ENCODE data around the gene NEK7.
"Not testable (repeated sequence)": the region's sequence is repeated elsewhere in the genome, so short reads cannot be mapped to it uniquely, and the experiment has no call there.

NEK7 gene

GRCh38 chr1:198298640-198299039, 141.8 kb downstream of the NEK7 start:
- DNase-seq: no peak

DNA sequence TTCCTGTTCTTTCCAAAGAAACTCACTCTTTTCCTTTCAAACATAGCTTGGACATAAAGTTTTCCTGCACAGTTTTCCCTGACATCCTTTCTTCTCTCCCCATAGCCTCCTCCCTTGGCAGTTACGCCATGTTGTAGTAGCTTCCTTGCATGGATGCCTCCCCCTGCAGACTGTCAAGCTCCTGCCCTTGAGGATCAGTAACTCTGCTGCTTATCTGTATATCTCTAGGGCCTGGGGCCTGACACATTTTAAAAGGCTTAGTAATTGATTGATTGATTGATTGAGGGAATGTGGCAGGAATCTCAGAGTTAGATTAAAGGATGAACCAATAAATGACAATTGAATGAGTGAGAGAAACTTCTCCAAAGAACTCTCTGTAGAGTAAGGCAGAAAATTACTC, 143.7 kb downstream of the NEK7 start:
- DNase-seq: no peak

GRCh38 chr1:198304431-198304830, 147.6 kb downstream of the NEK7 start:
- DNase-seq: no peak

- not testable (repeated sequence) for DNase-seq
Measured at GRCh38 chr1:198314817-198315216, 158.0 kb downstream of the NEK7 start.

DNA sequence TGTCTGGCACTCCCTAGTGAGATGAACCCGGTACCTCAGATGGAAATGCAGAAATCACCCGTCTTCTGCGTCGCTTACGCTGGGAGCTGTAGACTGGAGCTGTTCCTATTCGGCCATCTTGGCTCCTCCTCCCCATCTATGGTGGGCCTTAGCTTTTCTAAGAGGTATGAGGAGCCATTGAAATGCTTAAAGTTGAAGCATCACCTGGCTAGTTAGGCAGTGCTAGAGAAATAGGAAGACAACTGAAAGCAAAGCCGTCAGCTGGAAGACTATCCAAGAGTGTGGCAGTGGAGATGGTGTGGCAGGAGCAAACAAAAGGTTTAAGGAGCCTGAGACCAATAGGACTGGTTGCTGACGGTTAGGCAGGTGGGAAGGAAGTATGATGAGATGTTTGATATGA, 158.5 kb downstream of the NEK7 start:
- DNase-seq: not testable (repeated sequence)

GRCh38 chr1:198316546-198317100, 159.8 kb downstream of the NEK7 start:
- DNase-seq: no peak

GRCh38 chr1:198318085-198318484, 161.3 kb downstream of the NEK7 start:
- DNase-seq: no peak

- DNase-seq: no peak
Measured at GRCh38 chr1:198320759-198321158, 164.0 kb downstream of the NEK7 start.

- DNase-seq: no peak
Measured at GRCh38 chr1:198326232-198326631, 169.4 kb downstream of the NEK7 start.

DNA sequence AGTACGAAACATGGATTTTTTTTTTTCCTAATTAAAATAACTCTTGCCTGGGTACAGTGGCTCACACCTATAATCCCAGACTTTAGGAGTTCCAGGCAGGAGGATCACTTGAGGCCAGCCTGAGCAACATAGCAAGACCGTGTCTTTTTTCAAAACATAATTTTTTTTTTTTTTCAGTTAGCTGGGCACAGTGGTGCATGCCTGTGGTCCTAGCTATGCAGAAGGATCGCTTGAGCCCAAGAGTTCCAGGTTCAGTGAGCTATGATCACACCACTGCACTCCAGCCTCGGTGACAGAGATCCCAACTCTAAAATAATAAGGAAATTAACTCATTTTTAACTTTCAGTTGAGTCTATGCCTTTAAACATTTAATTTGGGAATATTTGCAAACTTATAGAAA, 170.1 kb downstream of the NEK7 start:
- no peak for DNase-seq

DNA sequence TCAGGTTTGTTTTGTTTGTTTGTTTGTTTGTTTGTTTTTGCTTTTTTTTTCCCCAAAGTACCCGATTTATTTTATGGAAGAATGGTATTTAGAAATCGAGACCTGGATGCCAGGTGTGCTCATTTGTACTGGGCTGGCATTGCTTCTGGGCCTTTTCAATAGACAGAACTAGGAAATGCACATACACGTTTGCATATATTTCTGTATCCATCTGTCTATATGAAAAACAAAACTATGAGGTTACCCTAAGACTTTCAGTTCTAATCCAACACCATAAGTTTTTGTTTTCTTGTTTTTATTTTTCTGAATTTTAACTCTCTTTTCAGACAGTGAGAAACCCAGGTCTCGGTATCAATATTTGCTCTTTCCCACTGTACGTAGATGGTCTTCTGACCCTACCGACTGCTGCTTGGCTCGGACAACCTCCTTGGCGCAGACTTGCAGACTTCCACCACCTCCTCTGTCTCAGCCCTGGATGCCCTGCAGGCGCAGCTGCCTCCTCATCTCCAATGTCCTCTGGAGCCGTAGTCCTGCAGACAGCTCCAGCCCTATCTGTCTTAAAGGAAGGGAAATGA, 171.7 kb downstream of the NEK7 start:
- DNase-seq: no peak

GRCh38 chr1:198330982-198331615, 174.3 kb downstream of the NEK7 start:
- no peak for DNase-seq

DNA sequence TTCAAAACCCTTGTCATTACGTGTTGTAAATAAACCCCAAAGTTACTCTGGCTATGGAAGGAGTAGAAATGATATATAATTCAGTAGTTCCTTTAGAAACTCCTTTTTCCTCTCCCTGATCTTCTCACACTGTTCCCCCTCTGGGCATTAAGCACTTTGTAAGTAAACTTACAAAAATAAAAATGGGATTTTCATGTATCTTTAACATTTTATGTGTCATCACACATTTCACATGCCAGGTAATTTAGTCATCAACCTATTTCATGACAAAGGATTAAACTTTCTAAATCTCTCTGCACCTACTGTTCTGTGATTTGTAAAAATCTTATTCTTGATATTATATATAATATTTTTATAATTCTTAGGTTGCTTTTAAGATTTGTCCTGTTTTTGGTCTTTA, 176.9 kb downstream of the NEK7 start:
- DNase-seq: no peak

DNA sequence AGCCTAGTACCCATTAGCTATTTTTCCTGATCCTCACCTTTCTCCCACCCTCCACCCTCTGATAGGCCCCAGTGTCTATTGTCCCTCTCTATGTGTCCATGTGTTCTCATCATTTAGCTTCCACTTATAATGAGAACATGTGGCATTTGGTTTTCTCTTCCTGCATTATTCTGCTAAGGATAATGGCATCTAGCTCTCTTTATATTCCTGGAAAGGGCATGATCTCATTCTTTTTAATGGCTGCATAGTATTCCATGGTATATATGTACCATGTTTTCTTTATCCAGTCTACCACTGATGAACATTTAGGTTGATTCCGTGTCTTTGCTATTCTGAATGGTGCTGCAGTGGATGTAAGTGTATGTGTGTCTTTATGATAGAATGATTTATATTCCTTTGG, 178.9 kb downstream of the NEK7 start:
- DNase-seq: no peak

GRCh38 chr1:198337886-198338285, 181.1 kb downstream of the NEK7 start:
- DNase-seq: no peak

GRCh38 chr1:198340139-198340538, 183.3 kb downstream of the NEK7 start:
- DNase-seq: no peak

DNA sequence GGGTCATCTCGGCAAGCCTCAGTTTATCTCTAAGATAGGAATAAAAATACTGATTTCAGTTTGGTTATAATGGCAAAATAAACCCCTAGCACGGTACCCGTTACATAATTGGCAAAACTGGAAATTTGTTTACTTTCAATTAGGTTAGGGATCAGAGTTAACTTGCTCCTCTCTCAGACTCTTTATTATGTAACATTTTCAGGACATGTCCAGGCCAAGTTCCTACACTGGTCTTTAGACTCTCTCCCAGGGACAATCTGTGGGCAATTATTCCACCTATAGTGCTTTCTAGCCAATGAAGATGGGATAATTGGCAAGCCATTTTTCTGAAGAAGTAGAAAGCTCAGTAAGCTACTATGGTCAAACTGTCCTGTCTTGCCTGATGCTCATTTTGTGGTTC, 189.4 kb downstream of the NEK7 start:
- DNase-seq: no peak

- no peak for DNase-seq
Measured at GRCh38 chr1:198350456-198350855, 193.7 kb downstream of the NEK7 start.

- no peak for DNase-seq
Measured at GRCh38 chr1:198352975-198353695, 196.3 kb downstream of the NEK7 start.

GRCh38 chr1:198357937-198358336, 201.1 kb downstream of the NEK7 start:
- no peak for DNase-seq

DNA sequence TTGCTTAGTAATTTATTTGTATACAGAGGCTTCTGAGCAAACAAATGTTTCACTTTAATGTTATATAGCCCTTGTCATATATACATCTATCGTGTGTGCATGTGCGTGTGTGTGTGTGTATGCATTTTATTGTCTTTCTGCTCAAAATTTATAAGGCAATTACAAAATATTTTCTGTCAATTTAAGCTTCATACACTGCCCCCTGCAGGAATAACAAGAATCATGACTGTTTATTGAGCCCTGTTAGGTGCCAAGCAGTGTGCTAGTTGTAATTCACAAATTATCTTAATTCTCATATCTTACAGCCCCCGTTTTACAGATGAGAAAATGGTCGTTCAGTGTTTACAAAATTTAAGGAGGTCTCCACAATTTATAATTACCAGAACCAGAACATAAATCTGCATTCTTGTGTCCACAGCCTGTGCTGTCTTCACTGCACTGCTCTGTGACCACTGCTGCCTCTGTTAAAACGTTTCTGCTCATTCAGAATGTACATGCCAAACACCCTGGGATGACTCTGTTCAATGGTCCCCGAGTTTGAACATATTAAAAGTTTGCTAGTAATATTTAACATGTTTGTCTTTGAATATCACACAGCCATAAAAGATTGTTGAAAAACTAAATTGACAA, 202.3 kb downstream of the NEK7 start:
- no peak for DNase-seq

- DNase-seq: no peak
Measured at GRCh38 chr1:198360208-198360729, 203.5 kb downstream of the NEK7 start.

GRCh38 chr1:198361237-198361767, 204.5 kb downstream of the NEK7 start:
- DNase-seq: no peak

All from activated effector memory CD4-positive, alpha-beta T cell treated with anti-CD3 and anti-CD28 coated beads, Interleukin-2, amount 50 U/mL, for 16 hours (primary cell).